ENCODE data around the gene NELFA.

NELFA gene

GRCh38 chr4:1993169-1993516 is 15.6 kb downstream of the NELFA start:
- ChIA-PET POLR2A (no interaction called here), CTCF (no interaction called here)
- H3K27ac ChIP-seq (ENCODE audit: extremely low read depth, low read depth, low read length) = no peak overlapping the region
- H3K4me3 ChIP-seq (ENCODE audit: low read depth, low read length) = no peak overlapping the region
- no peaks in the 10 kb centered on the region for H3K9me3 ChIP-seq (ENCODE audit: control insufficient read depth, insufficient read depth, low read depth, low read length)
- H3K36me3 ChIP-seq (ENCODE audit: control insufficient read depth in 2 of 2, insufficient read depth in 1 of 2, low read length in 2 of 2) = peaks cover 0 to 36% of the 10 kb centered on the region in 2 experiments; a peak in 2 of 3 replicates
- TF ChIP-seq ZNF670 (tag by site-specific recombination; IDR thresholded peaks at IDR 0.05; ENCODE audit: low read depth) = no peak
- TF ChIP-seq, protein P1, sequence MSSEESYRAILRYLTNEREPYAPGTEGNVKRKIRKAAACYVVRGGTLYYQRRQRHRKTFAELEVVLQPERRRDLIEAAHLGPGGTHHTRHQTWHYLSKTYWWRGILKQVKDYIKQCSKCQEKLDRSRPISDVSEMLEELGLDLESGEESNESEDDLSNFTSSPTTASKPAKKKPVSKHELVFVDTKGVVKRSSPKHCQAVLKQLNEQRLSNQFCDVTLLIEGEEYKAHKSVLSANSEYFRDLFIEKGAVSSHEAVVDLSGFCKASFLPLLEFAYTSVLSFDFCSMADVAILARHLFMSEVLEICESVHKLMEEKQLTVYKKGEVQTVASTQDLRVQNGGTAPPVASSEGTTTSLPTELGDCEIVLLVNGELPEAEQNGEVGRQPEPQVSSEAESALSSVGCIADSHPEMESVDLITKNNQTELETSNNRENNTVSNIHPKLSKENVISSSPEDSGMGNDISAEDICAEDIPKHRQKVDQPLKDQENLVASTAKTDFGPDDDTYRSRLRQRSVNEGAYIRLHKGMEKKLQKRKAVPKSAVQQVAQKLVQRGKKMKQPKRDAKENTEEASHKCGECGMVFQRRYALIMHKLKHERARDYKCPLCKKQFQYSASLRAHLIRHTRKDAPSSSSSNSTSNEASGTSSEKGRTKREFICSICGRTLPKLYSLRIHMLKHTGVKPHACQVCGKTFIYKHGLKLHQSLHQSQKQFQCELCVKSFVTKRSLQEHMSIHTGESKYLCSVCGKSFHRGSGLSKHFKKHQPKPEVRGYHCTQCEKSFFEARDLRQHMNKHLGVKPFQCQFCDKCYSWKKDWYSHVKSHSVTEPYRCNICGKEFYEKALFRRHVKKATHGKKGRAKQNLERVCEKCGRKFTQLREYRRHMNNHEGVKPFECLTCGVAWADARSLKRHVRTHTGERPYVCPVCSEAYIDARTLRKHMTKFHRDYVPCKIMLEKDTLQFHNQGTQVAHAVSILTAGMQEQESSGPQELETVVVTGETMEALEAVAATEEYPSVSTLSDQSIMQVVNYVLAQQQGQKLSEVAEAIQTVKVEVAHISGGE (tag by site-specific recombination; conservative IDR thresholded peaks at IDR 0.05; ENCODE audit: low read depth) = no peak
- TF ChIP-seq ZNF223 (tag by site-specific recombination; IDR thresholded peaks at IDR 0.05) = no peak
- TF ChIP-seq SCRT1 (tag by site-specific recombination; IDR thresholded peaks at IDR 0.05; ENCODE audit: borderline replicate concordance) = no peak
- TF ChIP-seq ZNF658 (tag by site-specific recombination; IDR thresholded peaks at IDR 0.05) = no peak
- H3K4me1 ChIP-seq (ENCODE audit: control insufficient read depth, insufficient read depth, low read length) = no peaks in the 10 kb centered on the region

DNA sequence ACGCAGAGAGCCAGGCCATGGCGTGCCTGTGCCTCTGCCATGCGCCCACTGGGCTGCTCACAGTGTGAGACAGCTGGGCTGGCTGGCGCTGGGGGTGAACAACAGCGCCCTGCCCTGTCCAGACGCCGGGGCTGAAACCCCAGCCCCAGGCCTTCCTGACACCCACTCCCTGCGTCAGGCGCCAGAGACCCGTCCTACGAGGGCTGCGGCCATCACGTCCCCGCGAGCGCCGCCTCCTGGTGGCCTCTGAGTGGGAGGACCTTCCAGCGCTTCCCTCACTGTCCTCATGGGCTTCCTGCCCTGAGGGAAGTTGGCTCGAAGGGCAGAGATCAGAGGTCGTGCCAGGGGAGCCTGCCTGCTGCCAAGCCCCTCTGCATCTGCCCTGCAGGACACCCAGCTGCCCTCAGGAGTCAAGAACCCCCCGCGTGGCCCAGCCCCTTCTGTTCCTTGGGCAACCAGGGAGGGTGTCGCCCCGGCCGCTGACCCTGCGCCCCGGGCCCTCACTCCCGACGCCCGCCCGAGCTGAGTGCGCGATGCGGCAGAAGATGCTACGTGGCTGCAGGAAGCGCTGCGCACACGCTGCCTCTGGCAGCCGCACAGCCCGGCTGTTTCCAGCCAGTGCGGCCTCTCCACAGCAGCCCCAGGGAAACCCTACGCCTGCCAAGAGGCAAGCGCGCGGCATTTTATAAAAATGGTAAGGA is 16.2 kb downstream of the NELFA start:
- Histone ChIP-seq H3K27ac (ENCODE audit: extremely low read depth, low read depth, low read length) (no peak overlapping the region), H3K9me3 (ENCODE audit: control insufficient read depth, insufficient read depth, low read depth, low read length) (no peaks in the 10 kb centered on the region), H3K4me3 (ENCODE audit: low read depth, low read length) (no peak overlapping the region), H3K36me3 (ENCODE audit: control insufficient read depth in 2 of 2, insufficient read depth in 1 of 2, low read length in 2 of 2) (peaks cover 0 to 36% of the 10 kb centered on the region in 2 experiments; a peak in 2 of 3 replicates), H3K4me1 (ENCODE audit: control insufficient read depth, insufficient read depth, low read length) (no peaks in the 10 kb centered on the region)
- no peak for TF ChIP-seq ZNF354C (tag by site-specific recombination; IDR thresholded peaks at IDR 0.05; ENCODE audit: borderline replicate concordance, low read depth)
- no peak for TF ChIP-seq ZNF660 (tag by site-specific recombination; IDR thresholded peaks at IDR 0.05)
- TF ChIP-seq ZNF624 (tag by site-specific recombination; IDR thresholded peaks at IDR 0.05) = no peak
- TF ChIP-seq ZNF521 (tag by site-specific recombination; IDR thresholded peaks at IDR 0.05) = no peak
- no peak for TF ChIP-seq ZFP3 (tag by site-specific recombination; IDR thresholded peaks at IDR 0.05; ENCODE audit: low read depth)
- no peak for TF ChIP-seq ZNF549 (tag by site-specific recombination; IDR thresholded peaks at IDR 0.05)
- no peak for TF ChIP-seq ZNF600 (tag by site-specific recombination; IDR thresholded peaks at IDR 0.05)
- no peak for TF ChIP-seq ZNF324 (tag by site-specific recombination; IDR thresholded peaks at IDR 0.05)
- TF ChIP-seq SP2 (tag by site-specific recombination; IDR thresholded peaks at IDR 0.05) = no peak
- TF ChIP-seq, protein P2, sequence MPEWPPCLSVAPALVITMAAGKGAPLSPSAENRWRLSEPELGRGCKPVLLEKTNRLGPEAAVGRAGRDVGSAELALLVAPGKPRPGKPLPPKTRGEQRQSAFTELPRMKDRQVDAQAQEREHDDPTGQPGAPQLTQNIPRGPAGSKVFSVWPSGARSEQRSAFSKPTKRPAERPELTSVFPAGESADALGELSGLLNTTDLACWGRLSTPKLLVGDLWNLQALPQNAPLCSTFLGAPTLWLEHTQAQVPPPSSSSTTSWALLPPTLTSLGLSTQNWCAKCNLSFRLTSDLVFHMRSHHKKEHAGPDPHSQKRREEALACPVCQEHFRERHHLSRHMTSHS (tag by site-specific recombination; IDR thresholded peaks at IDR 0.05) = no peak
- TF ChIP-seq GLIS2 (tag by site-specific recombination; IDR thresholded peaks at IDR 0.05) = no peak
- TF ChIP-seq, protein P3, sequence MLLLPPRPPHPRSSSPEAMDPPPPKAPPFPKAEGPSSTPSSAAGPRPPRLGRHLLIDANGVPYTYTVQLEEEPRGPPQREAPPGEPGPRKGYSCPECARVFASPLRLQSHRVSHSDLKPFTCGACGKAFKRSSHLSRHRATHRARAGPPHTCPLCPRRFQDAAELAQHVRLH (tag by site-specific recombination; IDR thresholded peaks at IDR 0.05) = no peak
- TF ChIP-seq ZNF2 (tag by site-specific recombination; IDR thresholded peaks at IDR 0.05) = no peak
- no peak for TF ChIP-seq ZNF10 (tag by site-specific recombination; IDR thresholded peaks at IDR 0.05)
- TF ChIP-seq ZNF133 (tag by site-specific recombination; IDR thresholded peaks at IDR 0.05) = no peak
- no peak for TF ChIP-seq ZNF391 (tag by site-specific recombination; IDR thresholded peaks at IDR 0.05; ENCODE audit: borderline replicate concordance, low read depth)
- TF ChIP-seq ZNF404 (tag by site-specific recombination; IDR thresholded peaks at IDR 0.05) = no peak
- no peak for TF ChIP-seq ZNF138 (tag by site-specific recombination; IDR thresholded peaks at IDR 0.05; ENCODE audit: borderline replicate concordance)
- TF ChIP-seq ZNF350 (tag by site-specific recombination; IDR thresholded peaks at IDR 0.05) = no peak
- POLR2A ChIA-PET = no interaction called here
- CTCF ChIA-PET = no interaction called here

All from HEK293 (cell line).